Caco-2 (cell line): ENCODE data around the gene SH3RF1. TPM values are rescaled to one million over a fixed set of nuclear protein-coding genes. Genes with fewer than 3 reads are reported as not detected.

Source experiments
- BruUV-seq: library from RNA; stranded (reverse); fragments of 400-500 nt; replicated peaks from 2 replicates; lab custom pipeline; 2021; lab: Mats Ljungman, UMichigan
- CTCF ChIA-PET: fragments of 300-600 bp; sonication (Branson Sonifier 250); formaldehyde crosslinking; loops from one replicate; lab custom pipeline; 2022; ENCODE audit warnings: antibody characterized with exemption; lab: Charles Lee
- POLR2A ChIA-PET: fragments of 300-600 bp; sonication (Branson Sonifier 250); formaldehyde crosslinking; loops from one replicate; lab custom pipeline; 2022; ENCODE audit warnings: antibody characterized with exemption; lab: Charles Lee
- DNase-seq, 2 experiments: peaks; one replicate each; pipeline versions ENCODE4 v3.0.0 to v3.0.0-alpha.2; 2020 to 2022
- H3K27me3 ChIP-seq: replicated peaks from 2 replicates; pipeline ENCODE4 v1.6.0; 2011; ENCODE audit warnings: low read length; ENCODE audit not compliant: control insufficient read depth, insufficient read depth
- H3K36me3 ChIP-seq: 2 replicates; pipeline ENCODE4 v1.5.1; 2011; ENCODE audit warnings: low read length; ENCODE audit not compliant: control insufficient read depth, insufficient read depth
- H3K4me1 ChIP-seq: fragments of 250-450 bp; sonication (Bioruptor Pico); 2 replicates; pipeline ENCODE4 v1.5.1; 2020; ENCODE audit warnings: mild to moderate bottlenecking
- H3K4me3 ChIP-seq: 2 replicates; pipeline ENCODE4 v1.5.1; 2011; ENCODE audit warnings: low read depth, mild to moderate bottlenecking, control low read depth, low read length
- H3K9me3 ChIP-seq: fragments of 250-450 bp; sonication (Bioruptor Pico); 2 replicates; pipeline ENCODE4 v1.5.1; 2020; ENCODE audit warnings: mild to moderate bottlenecking, moderate library complexity
- H3K27ac Mint-ChIP-seq: one replicate; pipeline ENCODE4 v1.8.0; 2022; ENCODE audit warnings: mixed read lengths; ENCODE audit not compliant: unreplicated experiment
- H3K27me3 Mint-ChIP-seq: one replicate; pipeline ENCODE4 v1.8.0; 2022; ENCODE audit warnings: mixed read lengths; ENCODE audit not compliant: insufficient read depth, unreplicated experiment
- H3K36me3 Mint-ChIP-seq: one replicate; pipeline ENCODE4 v1.8.0; 2022; ENCODE audit warnings: mild to moderate bottlenecking, mixed read lengths; ENCODE audit not compliant: insufficient read depth, unreplicated experiment
- H3K4me1 Mint-ChIP-seq: one replicate; pipeline ENCODE4 v1.8.0; 2022; ENCODE audit warnings: low read depth, mixed read lengths; ENCODE audit not compliant: unreplicated experiment
- H3K4me3 Mint-ChIP-seq: one replicate; pipeline ENCODE4 v1.8.0; 2022; ENCODE audit warnings: mild to moderate bottlenecking, moderate library complexity, mixed read lengths; ENCODE audit not compliant: unreplicated experiment
- H3K9me3 Mint-ChIP-seq: one replicate; pipeline ENCODE4 v1.8.0; 2022; ENCODE audit warnings: mixed read lengths; ENCODE audit not compliant: unreplicated experiment
- intact Hi-C: fragments of 100-400 bp; cut with micrococcal nuclease; formaldehyde crosslinking; loops from one replicate; pipeline ENCODE4 v1.10.0; 2022; ENCODE audit not compliant: unreplicated experiment
- total RNA-seq: library from RNA; stranded (reverse); gene quantifications from 2 replicates; pipeline ENCODE4 v1.2.3, GENCODE V29; 2022
- TF ChIP-seq, protein P1 (sequence below), 2 experiments: fragments of 200-600 bp in 1 of 2; IDR thresholded peaks; 1 replicate in 1 of 2; 2 replicates in 1 of 2; pipeline versions ENCODE4 v1.5.1 to v1.8.0; 2011 to 2022; ENCODE audit warnings: antibody characterized with exemption in 1 of 2, control low read depth in 1 of 2, inconsistent platforms in 1 of 2, low read depth in 1 of 2, low read length in 1 of 2, mild to moderate bottlenecking in 1 of 2, moderate library complexity in 1 of 2; ENCODE audit not compliant: insufficient read depth in 1 of 2, severe bottlenecking in 1 of 2, unreplicated experiment in 1 of 2

The SH3RF1 gene
- total RNA-seq, 1 experiment from 2014 or later: 25.1 TPM

DNA sequence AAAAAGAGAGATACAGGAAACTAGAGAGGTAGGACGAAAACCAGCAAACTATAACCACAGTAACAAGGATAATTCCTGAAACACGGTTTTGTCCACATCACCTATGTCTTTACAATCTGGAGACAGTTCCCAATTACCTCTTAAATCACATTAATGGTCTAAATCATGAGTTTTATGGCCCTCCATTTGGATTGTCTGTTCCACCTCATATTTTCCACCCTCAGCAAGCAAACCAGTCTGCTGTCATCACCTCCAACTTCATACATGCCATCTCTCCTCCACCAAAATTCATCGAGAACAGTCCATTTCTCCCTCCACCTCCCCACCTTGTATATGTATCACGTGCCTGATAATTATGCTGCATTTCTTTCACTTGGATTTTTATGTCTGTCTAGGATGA, 107.3 kb downstream of the SH3RF1 start:
- Histone ChIP-seq H3K4me3 (no peak overlapping the region), H3K9me3 (no peaks in the 10 kb centered on the region), H3K36me3 (no peaks in the 10 kb centered on the region; the same call in 1 of the 2 replicates), H3K27me3 (no peaks in the 10 kb centered on the region; the same call in 1 of the 2 replicates), H3K4me1 (0 out of 2 replicates have a peak, but pooled peaks cover 3% of the 10 kb centered on the region)
- ChIA-PET CTCF (no interaction called here), POLR2A (no interaction called here)
- Mint-ChIP-seq H3K9me3 (no peaks in the 10 kb centered on the region), H3K4me1 (peaks cover 10% of the 10 kb centered on the region), H3K27me3 (no peaks in the 10 kb centered on the region), H3K36me3 (peaks cover 5% of the 10 kb centered on the region), H3K4me3 (no peak overlapping the region), H3K27ac (no peak overlapping the region)
- no peak for DNase-seq
- BruUV-seq: no TSS peak
- intact Hi-C loops: no loop called here
- TF ChIP-seq, protein P1, sequence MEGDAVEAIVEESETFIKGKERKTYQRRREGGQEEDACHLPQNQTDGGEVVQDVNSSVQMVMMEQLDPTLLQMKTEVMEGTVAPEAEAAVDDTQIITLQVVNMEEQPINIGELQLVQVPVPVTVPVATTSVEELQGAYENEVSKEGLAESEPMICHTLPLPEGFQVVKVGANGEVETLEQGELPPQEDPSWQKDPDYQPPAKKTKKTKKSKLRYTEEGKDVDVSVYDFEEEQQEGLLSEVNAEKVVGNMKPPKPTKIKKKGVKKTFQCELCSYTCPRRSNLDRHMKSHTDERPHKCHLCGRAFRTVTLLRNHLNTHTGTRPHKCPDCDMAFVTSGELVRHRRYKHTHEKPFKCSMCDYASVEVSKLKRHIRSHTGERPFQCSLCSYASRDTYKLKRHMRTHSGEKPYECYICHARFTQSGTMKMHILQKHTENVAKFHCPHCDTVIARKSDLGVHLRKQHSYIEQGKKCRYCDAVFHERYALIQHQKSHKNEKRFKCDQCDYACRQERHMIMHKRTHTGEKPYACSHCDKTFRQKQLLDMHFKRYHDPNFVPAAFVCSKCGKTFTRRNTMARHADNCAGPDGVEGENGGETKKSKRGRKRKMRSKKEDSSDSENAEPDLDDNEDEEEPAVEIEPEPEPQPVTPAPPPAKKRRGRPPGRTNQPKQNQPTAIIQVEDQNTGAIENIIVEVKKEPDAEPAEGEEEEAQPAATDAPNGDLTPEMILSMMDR (IDR thresholded peaks at IDR 0.05; ENCODE audit: insufficient read depth in 1 of 2, low read depth in 1 of 2, low read length in 1 of 2, severe bottlenecking in 1 of 2, unreplicated experiment in 1 of 2): no peak

DNA sequence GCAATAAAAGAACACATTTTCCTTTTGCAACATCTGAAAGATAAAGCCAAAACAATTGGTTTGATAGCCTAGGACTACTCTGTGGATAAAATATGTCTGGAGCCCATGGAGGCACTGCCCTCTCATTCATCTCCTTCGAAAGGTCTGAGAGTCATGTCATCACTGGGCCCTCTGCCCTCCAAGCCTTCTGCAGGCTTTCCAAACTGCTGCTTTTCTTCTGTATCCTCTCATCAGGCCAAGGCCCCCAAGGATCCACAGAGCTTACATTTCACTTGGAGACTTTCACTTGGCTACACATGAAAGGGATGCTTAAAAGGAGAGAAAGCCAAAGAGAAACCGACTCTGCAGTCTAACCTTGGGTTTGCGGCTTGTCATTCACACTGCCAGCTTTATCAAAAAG, 109.9 kb downstream of the SH3RF1 start:
- ChIA-PET CTCF (no interaction called here), POLR2A (no interaction called here)
- Histone ChIP-seq H3K4me3 (no peak overlapping the region), H3K27me3 (no peaks in the 10 kb centered on the region; the same call in 1 of the 2 replicates), H3K36me3 (no peaks in the 10 kb centered on the region; the same call in 1 of the 2 replicates), H3K9me3 (no peaks in the 10 kb centered on the region), H3K4me1 (peaks cover 18% of the 10 kb centered on the region)
- no peak for DNase-seq
- Mint-ChIP-seq H3K9me3 (no peaks in the 10 kb centered on the region), H3K27ac (no peak overlapping the region), H3K4me3 (no peak overlapping the region), H3K27me3 (no peaks in the 10 kb centered on the region), H3K36me3 (peaks cover 22% of the 10 kb centered on the region), H3K4me1 (peaks cover 14% of the 10 kb centered on the region)
- intact Hi-C loops: no loop called here
- BruUV-seq: no TSS peak
- TF ChIP-seq, protein P1 (IDR thresholded peaks at IDR 0.05; ENCODE audit: insufficient read depth in 1 of 2, low read depth in 1 of 2, low read length in 1 of 2, severe bottlenecking in 1 of 2, unreplicated experiment in 1 of 2): no peak

DNA sequence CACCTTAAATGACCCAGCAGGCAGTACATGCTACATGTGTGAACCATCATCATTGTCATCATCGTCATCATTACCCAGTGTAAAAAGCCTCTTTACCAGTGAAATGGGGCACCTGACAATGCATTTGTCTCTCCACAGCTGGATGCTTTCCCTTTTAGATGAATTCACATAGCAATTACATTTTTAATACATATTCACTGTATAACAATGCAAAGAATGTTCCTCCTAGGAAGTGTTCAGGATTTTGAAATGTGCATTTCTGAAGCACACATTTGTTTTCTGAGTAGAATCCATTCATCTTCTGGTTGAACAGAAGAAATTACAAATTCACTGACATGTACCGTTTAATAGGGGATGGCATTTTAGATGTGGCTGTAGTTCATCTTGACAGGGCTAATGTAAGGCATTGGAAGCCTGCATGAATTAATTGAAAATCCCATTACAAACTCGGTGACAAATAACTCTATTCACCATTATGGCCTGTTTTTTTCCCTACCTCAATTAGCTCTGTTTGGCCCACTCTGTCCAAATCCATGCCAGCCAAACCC, 111.1 kb downstream of the SH3RF1 start:
- no peak overlapping the region for H3K4me3 ChIP-seq
- intact Hi-C loops: no loop called here
- ChIA-PET POLR2A (no interaction called here), CTCF (no interaction called here)
- H3K9me3 ChIP-seq: no peaks in the 10 kb centered on the region
- H3K27ac Mint-ChIP-seq: no peak overlapping the region
- H3K9me3 Mint-ChIP-seq: no peaks in the 10 kb centered on the region
- H3K36me3 Mint-ChIP-seq: peaks cover 26% of the 10 kb centered on the region
- TF ChIP-seq, protein P1 (IDR thresholded peaks at IDR 0.05; ENCODE audit: insufficient read depth in 1 of 2, low read depth in 1 of 2, low read length in 1 of 2, severe bottlenecking in 1 of 2, unreplicated experiment in 1 of 2): no peak
- H3K4me3 Mint-ChIP-seq: no peak overlapping the region
- H3K27me3 ChIP-seq: no peaks in the 10 kb centered on the region; the same call in 1 of the 2 replicates
- H3K4me1 ChIP-seq: peaks cover 18% of the 10 kb centered on the region
- no peaks in the 10 kb centered on the region for H3K27me3 Mint-ChIP-seq
- H3K36me3 ChIP-seq: no peaks in the 10 kb centered on the region; the same call in 1 of the 2 replicates
- no TSS peak for BruUV-seq
- H3K4me1 Mint-ChIP-seq: peaks cover 15% of the 10 kb centered on the region
- DNase-seq: no peak
